HS-27A (cell line): ENCODE measurements around the gene CCDC34.
"Not testable (repeated sequence)": the region's sequence is repeated elsewhere in the genome, so short reads cannot be mapped to it uniquely, and the experiment has no call there.

Experiments
- DNase-seq: peaks from one replicate; pipeline ENCODE4 v3.0.0-alpha.2; 2012; ENCODE audit warnings: low read depth, missing footprints

CCDC34 gene

DNA sequence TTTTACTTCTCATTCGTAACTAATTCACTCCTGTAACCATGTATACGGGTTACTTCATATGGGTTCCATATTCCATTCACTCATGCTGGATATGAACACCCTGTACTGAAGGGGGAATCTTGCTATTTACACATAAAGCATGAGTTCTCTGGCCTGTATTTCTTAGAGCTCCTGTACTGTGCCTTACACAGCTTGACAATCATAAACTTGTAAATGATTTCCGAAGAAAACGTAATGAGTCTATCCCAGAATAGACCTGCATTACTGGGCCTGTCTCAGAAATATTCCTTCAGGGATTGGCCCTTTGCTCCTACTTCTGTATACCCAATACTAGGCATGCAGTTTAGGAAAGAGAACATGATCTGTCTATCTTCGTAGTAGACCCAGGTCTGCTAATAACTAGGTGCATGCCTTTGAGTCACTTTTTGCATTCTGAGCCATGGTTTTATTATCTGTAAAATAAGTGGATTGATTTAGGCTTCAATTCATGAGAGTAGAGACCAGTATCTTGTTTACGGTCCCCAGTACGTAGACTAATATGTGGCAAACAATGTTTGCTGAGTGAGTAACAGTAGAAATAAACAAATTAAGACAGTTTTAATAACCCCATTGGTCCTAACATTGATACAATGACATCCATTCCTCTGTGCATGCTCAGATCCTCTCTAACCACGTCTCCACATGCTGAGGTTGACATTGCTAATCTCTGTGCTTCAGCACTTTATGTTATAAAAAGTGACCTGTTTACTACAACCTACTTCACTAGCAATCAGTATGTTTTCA, 1.2 kb downstream of the CCDC34 start:
- DNase-seq: no peak

- DNase-seq: no peak
These were observed 4.7 kb downstream of the CCDC34 start for GRCh38 chr11:27358296-27358695.

GRCh38 chr11:27357250-27357649, 5.8 kb downstream of the CCDC34 start:
- DNase-seq: no peak

DNA sequence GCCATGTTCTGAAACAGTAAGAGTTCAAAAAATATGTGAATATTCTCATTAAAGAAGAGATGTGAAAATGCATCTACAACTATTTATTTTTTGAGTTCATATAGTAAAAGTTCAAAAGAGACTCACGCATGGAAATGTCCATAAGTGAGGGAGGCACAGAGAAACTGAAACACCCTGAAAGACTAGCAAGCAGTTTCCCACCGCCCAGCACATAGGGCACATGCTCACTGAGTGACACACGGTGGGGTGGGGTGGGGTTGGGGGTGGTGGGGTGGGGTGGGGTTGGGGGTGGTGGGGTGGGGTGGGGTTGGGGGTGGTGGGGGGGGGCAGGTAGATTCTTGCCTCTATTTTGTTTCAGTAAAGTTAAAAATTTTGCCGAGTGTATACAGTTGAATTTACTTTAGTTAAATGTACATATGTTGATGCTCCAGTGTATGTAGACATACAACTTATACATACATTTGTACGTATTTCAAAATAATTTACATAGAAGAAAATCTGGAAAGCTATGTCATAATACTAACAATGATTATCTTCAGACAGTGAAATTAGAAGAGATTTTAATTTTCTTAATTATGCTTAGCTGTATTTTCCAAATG, 6.3 kb downstream of the CCDC34 start:
- DNase-seq: no peak

DNA sequence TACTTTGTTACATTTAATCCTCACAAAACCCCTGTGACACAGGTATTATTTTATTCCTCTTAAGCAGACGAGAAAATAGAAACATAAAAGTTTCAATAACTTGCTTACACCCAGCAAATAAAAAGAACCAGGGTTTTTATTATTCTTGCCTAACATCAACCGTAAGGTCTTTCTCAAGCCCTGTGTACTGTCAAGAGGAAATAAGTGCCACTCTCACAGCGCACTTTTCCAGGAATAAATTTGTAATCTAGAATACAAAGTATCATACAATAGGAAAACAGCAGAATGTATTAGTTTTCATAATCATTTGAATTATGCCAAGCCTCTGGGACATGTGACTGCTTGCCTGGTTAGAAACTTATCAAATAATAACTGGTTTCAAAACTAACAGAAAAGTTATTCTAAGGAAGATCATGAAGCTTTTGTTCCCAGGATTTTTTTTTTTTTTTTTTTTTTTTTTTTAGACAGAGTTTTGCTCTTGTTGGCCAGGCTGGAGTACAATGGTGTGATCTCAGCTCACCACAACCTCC, 7.4 kb downstream of the CCDC34 start:
- no peak for DNase-seq

DNA sequence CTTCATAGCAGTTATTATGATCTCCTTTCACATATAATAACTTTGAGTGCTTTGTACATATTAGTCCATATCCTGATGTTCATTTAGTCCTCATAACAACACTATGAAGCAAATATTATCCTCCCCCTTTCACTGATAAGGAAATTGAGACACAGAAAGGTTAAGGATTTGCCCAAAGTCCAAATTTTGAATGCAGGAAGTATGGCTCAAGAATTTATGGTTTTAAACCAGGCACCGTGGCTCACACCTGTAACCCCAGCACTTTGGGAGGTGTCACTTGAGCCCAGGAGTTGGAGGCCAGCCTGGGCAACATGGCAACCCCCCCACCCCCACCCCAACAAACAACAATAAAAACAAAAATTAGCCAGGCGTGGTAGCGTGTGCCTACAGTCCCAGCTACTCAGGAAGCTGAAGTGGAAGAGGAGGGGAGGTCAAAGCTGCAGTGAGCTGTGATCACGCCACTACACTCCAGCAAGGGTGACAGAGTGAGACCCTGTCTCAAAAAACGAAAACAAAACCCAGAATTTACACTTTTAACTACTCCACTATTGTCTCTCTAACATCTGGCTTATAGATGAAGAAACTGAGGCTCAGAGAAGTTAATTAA, 8.6 kb downstream of the CCDC34 start:
- DNase-seq: no peak

DNA sequence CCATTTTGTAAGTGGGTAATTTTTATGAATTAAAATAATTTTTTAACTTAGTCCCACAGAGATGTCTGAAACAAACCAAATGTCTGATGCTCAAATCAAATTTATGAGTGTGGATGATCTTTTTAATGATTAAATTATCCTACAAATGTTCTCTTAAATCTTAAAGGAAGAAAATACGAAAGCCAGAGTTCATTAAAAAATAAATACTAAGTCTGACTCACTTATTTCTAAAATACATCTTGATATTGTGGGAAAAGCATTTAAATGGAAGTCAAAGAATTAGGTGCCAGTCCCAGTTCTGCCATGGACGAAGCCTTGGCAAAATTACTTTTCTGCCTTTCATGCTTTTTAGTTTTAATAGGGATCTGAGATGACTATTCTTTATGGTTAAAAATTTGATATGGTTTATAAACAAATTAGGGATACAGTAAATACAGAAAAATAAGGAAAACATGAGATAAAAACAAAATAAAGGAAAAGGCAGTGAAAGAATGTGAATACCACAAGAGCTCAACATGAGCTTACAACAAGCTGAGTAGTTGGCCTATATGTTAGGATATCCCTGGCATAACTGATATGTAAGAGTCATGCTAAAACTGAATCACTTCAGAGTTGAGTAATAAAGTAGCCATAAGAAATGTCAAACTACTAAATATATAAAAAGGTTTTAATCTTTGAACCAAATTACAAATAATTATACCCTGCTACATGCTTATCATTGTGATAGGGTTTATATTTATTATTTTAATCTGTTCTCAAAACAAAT, 9.2 kb downstream of the CCDC34 start:
- DNase-seq: no peak

DNA sequence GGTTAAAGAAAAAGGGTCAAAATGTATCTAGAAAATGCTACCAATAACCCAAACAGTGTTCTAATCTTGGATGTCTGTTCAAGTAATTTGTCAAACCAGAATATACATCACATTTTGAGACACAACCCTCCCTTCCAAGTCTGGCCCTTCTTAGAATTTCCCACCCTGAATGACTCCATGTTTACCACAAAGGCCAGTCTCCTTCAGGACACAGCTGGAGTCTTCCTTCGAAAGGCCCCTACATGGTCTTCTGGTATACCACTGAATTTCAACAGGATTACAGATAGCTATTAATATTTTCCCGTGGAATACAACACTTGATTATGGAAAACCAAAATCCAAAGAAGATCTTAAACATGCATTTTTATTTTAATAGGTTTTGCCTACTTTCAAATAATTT, 10.2 kb downstream of the CCDC34 start:
- DNase-seq: no peak

DNA sequence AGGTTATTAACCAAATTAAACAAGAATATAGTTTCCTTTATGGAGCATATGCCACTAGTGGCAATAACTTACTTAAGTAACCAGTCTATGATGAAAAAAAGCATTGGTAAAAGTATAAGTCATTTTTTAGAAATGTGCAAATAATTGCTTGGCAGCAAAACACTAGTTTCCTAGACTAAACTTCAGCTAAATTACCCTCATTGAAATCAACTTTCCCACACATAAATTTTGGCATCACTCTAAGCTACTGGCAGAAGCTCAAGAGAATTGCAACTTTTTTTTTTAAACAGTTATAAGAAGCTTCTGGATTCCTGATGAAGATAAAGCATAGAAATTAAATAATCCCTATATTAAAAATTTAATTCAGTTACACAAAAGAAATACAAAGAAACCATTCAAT, 12.5 kb downstream of the CCDC34 start:
- DNase-seq: no peak

GRCh38 chr11:27349919-27350318, 13.1 kb downstream of the CCDC34 start:
- no peak for DNase-seq

DNA sequence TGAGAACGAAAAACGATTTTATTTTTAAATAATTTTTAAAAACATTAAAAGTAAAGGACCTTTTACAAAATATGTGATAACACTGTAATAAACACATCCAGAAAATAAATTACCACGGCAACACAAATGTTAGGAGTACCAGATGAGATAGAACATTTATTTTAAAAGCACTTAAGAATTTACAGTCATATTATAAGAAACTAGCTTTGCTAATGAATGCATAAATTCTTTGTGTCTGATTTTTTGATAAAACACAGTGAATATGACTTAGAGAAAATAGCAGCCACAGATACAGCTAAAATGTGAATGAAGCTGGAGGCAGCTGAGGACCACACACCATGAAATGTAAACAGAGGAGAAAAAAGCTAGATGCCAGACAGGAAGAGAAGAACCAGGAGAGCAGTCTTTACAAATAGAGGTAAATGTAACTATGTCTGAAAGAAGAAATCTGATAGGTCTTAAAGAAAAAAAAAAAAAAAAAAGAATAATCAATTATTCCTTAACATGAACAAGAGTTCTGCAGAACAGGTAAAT, 14.6 kb downstream of the CCDC34 start:
- DNase-seq: no peak

DNA sequence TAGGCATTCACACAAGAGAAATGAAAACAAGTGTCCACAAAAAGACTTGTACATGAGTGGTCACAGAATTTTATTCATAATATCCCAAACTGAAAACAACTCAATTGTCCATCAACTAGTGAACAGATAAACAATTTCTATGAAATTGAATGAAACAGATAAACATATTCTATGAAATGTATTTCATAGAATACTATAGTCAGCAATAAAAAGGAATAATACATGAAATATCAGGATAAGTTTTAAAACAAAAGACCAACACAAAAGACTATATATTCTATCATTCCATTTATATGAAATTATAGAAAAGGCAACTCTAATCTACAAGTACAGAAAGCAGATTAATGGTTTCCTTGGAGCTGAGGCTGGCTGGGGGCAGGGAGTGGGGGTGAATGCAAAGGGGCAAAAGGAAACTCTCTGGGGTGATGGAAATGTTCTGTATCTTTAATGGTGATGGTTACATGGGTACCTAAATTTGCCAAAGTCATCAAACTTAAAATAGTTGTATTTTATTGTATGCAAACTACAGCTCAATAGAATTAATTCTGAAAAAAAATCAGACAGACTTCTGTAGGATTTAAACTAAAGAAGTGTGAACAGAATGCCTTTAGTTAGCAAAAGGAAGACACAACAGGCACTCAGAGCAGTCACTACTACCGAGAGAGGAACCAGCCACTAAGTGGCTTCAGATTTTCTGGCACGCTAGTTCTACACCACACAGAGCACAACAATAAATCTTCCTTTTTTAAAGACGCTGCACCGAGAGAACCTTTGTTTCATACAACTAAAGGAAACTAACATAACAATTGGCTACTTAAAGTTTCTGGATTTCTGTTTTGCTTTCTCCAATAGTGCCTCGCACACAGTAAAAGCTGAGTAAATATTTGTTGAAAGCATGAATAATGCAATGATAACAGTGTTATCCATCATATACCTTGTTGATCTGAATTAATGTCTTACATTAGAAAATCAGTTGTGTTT, 15.4 kb downstream of the CCDC34 start:
- no peak for DNase-seq

DNA sequence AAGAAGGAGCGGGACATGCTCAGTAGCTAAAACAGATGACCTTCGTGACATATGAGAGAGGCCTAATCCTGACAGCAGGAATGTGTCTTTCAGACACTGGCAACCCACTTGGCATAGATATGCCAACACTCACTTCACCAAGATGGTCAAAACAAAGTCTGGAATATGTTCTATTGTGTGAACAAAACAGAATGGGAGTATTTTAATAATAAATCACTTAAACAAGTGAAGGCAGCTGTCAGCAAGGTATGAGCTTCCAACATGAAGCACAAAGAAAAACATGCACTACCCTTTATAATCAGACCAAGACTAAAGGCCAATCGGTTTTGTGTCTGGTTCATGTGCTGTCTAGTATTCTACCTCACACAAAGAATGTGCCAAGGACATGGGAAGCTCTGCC, 23.1 kb downstream of the CCDC34 start:
- no peak for DNase-seq

DNA sequence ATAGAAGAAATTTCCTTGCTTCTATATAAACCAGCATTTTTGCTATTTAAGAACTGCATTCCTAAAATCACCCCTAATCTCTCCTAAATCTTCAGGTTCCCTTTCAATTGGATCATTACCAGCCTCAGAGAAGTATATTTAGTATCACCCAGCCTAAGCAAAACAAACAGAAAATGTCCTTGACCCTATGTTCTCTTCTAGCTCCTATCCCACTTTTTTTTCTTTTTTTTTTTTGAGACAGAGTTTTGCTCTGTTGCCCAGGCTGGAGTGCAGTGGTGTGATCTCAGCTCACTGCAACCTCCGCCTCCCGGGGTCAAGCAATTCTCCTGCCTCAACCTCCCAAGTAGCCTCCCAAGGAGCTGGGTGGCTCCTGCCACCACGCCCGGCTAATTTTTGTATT, 28.3 kb downstream of the CCDC34 start:
- DNase-seq: not testable (repeated sequence)

DNA sequence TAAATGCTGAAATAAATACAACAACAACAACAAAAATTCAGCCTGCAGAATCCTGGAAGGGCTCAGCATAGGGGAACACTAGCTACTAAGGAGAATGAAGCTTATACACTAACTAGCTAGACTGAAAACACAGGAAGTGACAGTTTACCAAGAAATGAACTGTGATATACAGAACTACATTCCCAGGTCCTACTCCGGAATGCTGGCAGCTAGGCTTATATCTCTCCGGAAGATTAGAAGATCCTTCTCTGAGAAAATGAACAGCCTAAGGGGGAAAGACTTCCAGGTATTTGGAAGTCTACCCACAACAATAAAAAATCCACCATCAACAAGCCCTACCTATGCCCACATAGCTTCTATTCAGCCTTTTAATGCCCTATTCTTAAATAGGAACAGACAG, 31.0 kb downstream of the CCDC34 start:
- no peak for DNase-seq

GRCh38 chr11:27330633-27331270, 32.3 kb downstream of the CCDC34 start:
- DNase-seq: no peak

DNA sequence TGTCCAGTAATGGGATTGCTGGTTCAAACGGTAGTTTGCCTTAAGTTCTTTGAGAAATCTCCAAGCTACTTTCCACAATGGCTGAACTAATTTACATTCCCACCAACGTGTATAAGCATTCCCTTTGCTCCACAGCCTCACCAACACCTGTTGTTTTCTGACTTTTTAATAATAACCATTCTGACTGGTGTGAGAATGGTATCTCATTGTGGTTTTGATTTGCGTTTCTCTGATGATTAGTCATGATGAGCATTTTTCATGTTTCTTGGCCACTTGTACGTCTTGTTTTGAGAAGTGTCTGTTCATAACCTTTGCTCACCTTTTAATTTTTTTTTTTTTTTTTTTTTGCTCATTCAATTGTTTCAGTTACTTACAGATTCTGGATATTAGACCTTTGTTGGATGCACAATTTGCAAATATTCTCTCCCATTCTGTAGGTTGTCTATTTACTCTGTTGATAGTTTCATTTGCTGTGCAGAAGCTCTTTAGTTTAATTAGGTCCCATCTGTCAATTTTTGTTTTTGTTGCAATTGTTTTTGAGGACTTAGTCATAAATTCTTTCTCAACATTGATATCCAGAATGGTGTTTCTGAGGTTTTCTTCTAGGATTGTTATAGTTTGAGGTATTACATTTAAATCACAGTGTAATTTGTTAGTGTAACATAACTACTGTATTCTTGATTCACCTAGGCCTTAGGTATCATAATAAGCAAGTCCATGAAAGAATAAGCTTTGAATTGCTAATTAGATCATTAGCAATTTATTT, 33.0 kb downstream of the CCDC34 start:
- DNase-seq: no peak

- DNase-seq: no peak
These were observed 34.4 kb downstream of the CCDC34 start for GRCh38 chr11:27328614-27329013.

DNA sequence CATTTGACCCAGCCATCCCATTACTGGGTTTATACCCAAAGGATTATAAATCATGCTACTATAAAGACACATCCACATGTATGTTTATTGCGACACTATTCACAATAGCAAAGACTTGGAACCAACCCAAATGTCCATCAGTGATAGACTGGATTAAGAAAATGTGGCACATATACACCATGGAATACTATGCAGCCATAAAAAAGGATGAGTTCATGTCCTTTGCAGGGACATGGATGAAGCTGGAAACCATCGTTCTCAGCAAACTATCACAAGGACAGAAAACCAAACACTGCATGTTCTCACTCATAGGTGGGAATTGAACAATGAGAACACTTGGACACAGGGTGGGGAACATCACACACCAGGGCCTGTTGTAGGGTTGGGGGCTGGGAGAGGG, 36.0 kb downstream of the CCDC34 start:
- not testable (repeated sequence) for DNase-seq

- not testable (repeated sequence) for DNase-seq
These were observed 40.8 kb downstream of the CCDC34 start for GRCh38 chr11:27322196-27322595.
